ENCODE results near the gene MYO7A.

Gene MYO7A

DNA sequence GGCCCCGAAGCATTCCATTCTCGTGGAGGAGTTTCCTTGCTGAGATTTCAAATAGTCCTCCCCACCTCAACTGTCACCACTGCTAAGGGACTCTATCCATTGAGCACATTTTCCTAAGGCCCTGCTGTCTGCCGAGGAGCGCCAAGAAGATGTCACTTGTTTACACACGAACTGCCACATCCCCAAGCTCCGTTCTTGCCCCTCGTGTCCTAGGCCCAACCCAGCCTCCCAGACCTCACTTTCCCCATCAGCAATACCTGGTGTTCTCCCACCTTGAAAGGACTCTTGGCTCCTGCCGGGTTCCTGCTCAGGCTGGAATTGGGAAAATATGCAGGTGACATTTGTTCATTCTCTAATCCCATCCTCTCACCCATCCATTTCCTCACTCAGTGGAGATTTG is 4.0 kb upstream of the MYO7A start:
- DNase-seq = peak in 2 of 10 donors; percentile 44 to 77
- intact Hi-C loops (cut with DNase I) = no loop called here

GRCh38 chr11:77124488-77124887 is 3.6 kb upstream of the MYO7A start:
- intact Hi-C loops (cut with DNase I) = no loop called here
- peak in 3 of 10 donors; percentile 59 to 68 (median 67) for DNase-seq

DNA sequence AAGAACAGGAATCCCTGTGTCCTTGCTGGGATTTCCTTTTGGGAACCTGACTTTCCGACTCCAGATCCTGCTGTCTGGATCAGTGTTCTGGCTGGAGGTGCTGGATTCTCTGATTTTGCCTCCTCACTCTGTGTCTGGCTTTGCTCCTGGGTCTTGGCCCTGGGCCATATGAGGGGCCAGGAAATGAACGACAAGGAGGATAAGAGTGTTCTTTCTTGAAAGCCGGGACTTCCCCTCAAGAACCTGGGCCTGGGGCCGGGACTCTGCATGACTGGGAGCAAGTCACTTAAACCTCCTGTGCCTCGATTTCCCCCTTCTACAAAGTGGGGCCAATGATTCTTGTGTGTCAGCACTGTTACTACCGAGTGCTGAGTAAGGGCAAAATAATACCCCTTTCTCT is 2.9 kb upstream of the MYO7A start:
- intact Hi-C loops (cut with DNase I) = loop anchor here (5.0 kb wide), 1 partner anchor 422 kb away; no protein-coding TSS in a partner anchor
- peak in 4 of 10 donors; percentile 15 to 67 (median 49) for DNase-seq

- intact Hi-C loops (cut with DNase I) = loop anchor here (5.0 kb wide), 1 partner anchor 422 kb away; no protein-coding TSS in a partner anchor
- DNase-seq = peak in 3 of 10 donors; percentile 18 to 63 (median 33)
Observed at GRCh38 chr11:77125695-77126094, 2.4 kb upstream of the MYO7A start.

GRCh38 chr11:77126156-77126775 is 1.8 kb upstream of the MYO7A start:
- peak in 4 of 10 donors; percentile 25 to 71 (median 62) for DNase-seq
- intact Hi-C loops (cut with DNase I) = loop anchor here (5.0 kb wide), 1 partner anchor 421 kb away; no protein-coding TSS in a partner anchor

DNA sequence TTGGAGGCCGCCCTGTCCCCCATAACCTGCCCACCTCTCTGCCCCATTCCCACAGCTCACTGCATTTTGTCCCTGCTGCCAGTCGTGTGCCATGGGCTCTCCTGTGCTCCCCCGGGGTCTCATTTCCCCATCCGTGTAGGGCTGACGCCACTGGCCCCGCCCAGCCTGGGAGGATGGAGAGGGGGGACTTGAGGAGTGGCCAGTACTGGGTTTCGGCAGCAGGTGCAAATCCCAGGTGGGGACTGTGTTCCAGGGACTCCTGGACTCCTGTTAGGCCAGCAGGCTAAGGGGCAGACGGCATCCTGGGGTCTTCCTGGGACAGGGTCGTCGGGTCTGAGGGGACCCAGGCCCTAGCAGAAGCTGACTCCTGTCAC is 1.2 kb upstream of the MYO7A start:
- no peak for DNase-seq
- intact Hi-C loops (cut with DNase I) = loop anchor here (1.0 to 5.0 kb wide), 2 partner anchors 61 to 420 kb away; no protein-coding TSS in a partner anchor

- DNase-seq = peak; percentile 25 to 95 (median 70)
- intact Hi-C loops (cut with DNase I) = loop anchor here (1.0 to 5.0 kb wide), 2 partner anchors 61 to 420 kb away; no protein-coding TSS in a partner anchor
Observed at GRCh38 chr11:77127235-77127911, 673 bp upstream of the MYO7A start.

- intact Hi-C loops (cut with DNase I) = loop anchor here (5.0 kb wide), 1 partner anchor 418 kb away; no protein-coding TSS in a partner anchor
- DNase-seq = peak in 3 of 10 donors; percentile 49 to 63 (median 56)
Observed at GRCh38 chr11:77129069-77129841, 1.2 kb downstream of the MYO7A start.

DNA sequence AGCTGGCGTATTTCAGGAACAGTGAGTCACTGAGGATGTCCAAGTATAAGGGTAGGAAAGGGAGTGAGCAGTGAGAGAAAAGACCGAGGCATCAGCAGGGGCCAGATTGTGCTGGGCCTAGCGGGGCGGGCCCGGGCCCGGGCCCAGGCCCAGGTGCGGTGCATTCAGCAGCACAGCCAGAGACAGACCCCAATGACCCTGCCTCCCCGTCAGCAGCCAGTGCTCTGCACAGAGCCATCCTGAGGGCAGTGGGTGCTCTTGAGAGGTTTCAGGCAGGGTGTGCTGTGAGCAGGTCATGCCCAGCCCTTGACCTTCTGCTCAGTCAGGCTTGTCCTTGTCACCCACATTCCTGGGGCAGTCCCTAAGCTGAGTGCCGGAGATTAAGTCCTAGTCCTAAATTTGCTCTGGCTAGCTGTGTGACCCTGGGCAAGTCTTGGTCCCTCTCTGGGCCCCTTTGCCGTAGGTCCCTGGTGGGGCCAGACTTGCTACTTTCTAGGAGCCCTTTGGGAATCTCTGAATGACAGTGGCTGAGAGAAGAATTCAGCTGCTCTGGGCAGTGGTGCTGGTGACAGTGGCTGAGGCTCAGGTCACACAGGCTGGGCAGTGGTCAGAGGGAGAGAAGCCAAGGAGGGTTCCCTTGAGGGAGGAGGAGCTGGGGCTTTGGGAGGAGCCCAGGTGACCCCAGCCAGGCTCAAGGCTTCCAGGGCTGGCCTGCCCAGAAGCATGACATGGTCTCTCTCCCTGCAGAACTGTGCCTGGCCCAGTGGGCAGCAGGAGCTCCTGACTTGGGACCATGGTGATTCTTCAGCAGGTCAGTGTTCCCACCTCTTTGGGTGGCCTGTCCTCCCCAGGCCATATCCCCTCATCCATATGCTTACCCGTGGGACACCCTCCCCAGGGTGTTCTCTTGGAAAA is 2.1 kb downstream of the MYO7A start:
- DNase-seq = peak in 4 of 10 donors; percentile 16 to 66 (median 30)
- intact Hi-C loops (cut with DNase I) = loop anchor here (5.0 kb wide), 1 partner anchor 417 kb away; no protein-coding TSS in a partner anchor

GRCh38 chr11:77130763-77131513 is 2.9 kb downstream of the MYO7A start:
- peak in 5 of 10 donors; percentile 47 to 85 (median 81) for DNase-seq
- intact Hi-C loops (cut with DNase I) = no loop called here

DNA sequence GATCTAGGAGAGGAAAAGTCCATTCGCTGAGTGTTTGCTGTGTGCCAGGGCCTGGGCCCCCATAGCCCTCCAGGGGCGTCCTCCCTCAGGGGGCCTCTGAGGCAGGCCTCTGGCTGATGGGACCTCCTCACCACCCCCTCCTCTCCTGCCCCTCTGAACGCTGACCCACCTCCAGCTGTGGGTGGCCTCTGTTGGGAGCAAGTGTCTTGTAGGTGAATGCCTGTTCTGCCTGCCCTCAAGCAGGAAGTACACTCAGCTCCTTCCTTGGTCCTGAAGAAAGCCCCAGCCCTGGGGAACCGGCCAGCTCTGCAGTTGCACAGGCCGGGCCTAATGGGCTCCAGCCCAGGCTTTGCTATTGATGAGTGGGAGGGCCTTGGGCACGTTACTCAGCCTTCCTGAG is 3.5 kb downstream of the MYO7A start:
- peak in 4 of 10 donors; percentile 16 to 72 (median 42) for DNase-seq
- intact Hi-C loops (cut with DNase I) = no loop called here

DNA sequence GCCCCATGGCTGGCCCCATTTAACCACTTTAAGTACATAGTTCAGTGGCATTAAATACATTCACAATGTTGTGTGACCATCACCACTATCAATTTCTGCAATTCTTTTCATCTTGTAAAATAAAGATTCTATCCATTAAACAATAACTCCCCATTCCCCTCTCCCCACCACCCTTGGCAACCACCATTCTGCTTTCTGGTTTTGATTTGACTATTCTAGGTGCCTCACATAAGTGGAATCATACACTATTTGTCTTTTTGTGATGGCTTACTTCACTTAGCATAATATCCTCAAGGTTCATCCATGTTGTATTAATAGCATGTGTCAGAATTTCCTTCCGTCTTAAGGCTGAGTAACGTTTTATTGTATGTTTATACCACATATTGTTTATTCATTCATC is 7.0 kb downstream of the MYO7A start:
- intact Hi-C loops (cut with DNase I) = no loop called here
- no peak for DNase-seq

- intact Hi-C loops (cut with DNase I) = no loop called here
- DNase-seq = peak in 1 of 10 donors; percentile 7
Observed at GRCh38 chr11:77136074-77136473, 8.0 kb downstream of the MYO7A start.

GRCh38 chr11:77136784-77137420 is 8.9 kb downstream of the MYO7A start:
- intact Hi-C loops (cut with DNase I) = no loop called here
- DNase-seq = peak in 1 of 10 donors; percentile 41

- intact Hi-C loops (cut with DNase I) = no loop called here
- peak in 1 of 10 donors; percentile 43 for DNase-seq
Observed at GRCh38 chr11:77137421-77137820, 9.4 kb downstream of the MYO7A start.

DNA sequence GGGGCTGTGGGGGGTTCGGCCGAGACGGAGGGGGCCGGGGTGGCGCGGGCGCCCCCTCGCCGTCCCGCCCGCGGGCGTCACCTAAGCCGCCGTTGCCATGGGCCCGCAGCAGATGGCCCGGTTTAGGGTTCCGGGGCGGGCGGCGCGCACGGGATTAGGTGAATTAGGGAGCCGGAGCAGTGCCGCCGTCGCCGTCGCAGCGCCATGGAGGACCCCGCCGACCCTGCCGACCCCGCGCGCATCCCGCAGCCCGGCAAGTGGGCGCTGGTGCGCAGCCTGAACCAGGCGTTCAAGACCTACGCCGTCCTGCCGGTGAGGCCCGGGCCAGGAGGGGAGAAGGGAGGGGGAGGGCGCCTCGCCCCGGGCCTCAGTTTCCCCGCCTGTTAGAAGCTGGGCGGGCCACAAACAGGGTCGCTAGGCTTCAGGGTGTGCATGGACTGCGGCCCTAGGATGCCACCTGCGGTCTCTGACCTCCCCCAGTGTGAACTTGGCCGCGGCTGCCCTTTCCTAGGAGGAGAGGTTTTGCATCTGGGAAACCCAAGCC is 10.1 kb downstream of the MYO7A start:
- intact Hi-C loops (cut with DNase I) = no loop called here
- DNase-seq = peak in 1 of 10 donors; percentile 73

DNA sequence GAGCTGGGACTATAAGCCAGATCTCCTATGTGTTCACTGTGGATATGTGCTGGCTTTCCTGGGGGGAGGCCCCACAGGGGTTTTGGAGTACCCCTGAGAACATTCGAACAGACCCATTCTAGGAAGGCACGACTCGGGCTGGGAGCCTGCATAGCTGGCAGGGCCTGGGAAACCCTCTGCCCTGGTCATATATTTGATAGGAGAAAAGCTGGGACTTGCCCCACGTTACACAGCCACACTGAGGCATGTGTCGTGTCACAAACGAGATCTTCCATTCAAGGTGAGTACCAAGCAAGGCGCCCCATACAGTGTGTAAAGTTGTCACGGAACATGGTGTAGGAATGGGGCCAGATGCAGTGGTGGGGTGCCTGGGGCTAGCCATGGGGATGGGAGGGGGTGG is 11.2 kb downstream of the MYO7A start:
- intact Hi-C loops (cut with DNase I) = no loop called here
- peak in 2 of 10 donors; percentile 24 to 49 for DNase-seq

- peak in 4 of 10 donors; percentile 19 to 70 (median 58) for DNase-seq
- intact Hi-C loops (cut with DNase I) = no loop called here
Observed at GRCh38 chr11:77140231-77140851, 12.3 kb downstream of the MYO7A start.
